ENCODE results near the gene TESK1.

The TESK1 gene

DNA sequence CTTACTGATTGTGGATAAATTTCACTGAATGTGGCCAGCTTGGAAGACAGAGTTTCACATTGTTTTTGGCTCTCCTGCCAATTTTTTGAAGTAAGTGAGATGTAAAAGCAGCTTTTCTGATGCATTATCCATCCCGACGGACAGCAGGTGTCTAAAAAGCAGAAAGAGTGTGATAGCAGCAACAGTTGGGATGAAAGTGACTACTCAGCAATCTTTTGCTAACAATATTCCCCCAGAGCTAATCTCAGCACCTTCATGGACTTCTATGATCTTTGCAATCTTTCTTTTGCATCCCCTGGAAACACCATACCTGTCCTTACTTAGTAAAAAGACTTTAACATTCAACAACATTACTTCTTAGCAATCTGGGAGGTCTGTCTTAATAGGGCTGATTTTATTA is 7.8 kb downstream of the TESK1 start:
- H3K27me3 Mint-ChIP-seq, result no peaks in the 10 kb centered on the region
- ATAC-seq (replicated peaks) (no peak), DNase-seq (no peak)
- no peak overlapping the region for H3K4me3 Mint-ChIP-seq
- no peak overlapping the region for H3K27ac Mint-ChIP-seq
- peaks cover 14% of the 10 kb centered on the region for H3K36me3 Mint-ChIP-seq (ENCODE audit: insufficient read depth)
- H3K4me1 Mint-ChIP-seq (ENCODE audit: low read depth in 2 of 2), result peaks cover 27 to 28% of the 10 kb centered on the region in 2 donors
- no peaks in the 10 kb centered on the region for H3K9me3 Mint-ChIP-seq

DNA sequence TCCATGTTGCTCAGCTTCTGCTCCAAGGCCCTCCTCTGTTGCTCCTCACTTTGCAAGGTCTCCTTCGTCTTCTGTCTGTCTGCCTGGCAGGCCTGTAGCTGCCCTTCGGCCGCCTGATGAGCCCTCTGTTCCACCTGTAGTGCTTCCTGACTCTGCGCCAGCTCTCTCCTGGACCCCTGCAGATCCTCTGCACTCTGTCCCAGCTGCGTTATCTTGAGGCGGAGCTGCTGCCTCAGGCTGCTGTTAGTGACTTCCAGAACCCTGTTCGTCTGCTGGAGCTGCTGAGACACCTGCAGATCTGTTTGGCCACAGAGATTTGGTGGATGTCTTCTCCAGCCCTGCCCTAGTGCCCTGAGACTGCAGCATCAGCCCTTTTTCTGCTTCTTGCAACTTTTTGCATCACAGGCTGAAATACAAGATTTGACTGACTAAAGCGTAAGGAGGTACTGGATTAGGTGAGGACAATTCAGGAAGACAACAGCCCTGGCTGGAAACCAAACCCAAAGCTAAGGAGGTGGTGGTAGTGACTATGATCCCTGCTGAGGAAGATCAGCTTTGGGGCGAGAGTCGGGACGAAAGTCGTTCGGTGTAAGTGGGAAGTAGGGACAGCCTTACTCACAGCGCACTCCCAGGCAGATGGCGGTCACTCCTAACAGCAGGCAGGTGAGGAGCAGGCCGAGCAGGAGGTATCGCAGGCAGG is 11.1 kb downstream of the TESK1 start:
- Mint-ChIP-seq H3K27me3 (no peaks in the 10 kb centered on the region), H3K4me3 (peak overlapping the region; percentile 88 to 89), H3K4me1 (ENCODE audit: low read depth in 2 of 2) (peaks cover 44 to 50% of the 10 kb centered on the region in 2 donors), H3K36me3 (ENCODE audit: insufficient read depth) (peaks cover 4% of the 10 kb centered on the region), H3K9me3 (no peaks in the 10 kb centered on the region), H3K27ac (peak overlapping the region; percentile 97 to 98)
- DNase-seq (no peak), ATAC-seq (replicated peaks) (no peak)

DNA sequence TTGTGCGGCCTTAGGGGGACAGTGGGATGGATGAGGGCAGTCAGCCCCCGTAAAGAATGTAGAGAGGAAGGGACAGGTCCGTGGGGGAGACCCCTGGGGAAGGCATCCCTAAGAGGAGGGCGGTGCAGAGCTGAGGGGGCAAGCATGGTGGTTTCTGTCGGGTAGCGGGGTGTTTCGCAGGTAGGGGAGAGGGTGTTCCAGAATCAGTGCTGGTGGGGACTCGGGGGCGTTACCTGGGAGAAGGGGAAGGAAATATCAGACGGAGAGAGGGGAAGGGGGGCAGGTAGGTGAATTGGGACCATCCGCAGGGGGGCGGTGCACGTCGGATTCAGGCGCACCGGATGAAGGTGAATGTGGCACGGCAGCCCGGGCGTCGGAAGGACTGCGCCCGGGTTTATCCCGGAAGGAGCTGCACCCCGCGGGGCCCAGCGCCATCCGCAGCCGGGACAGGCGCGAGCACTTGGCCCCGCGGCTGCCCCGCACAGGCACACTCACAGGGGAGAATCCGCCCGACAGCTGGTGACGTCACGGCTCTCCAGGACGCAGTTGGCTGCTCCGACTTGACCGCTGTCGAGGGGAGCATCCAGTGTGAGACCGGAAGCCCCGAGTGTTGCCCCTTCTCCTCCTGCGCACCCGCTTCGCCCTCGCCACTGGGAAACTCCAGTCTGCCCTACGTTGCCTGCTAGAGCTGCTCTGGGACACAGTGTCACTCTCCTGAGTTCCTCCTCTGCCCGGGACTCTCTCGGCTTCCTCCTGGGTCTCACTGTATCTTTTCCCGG is 11.8 kb downstream of the TESK1 start:
- Mint-ChIP-seq H3K4me3 (peak overlapping the region; percentile 88 to 89), H3K4me1 (ENCODE audit: low read depth in 2 of 2) (peaks cover 40 to 44% of the 10 kb centered on the region in 2 donors), H3K36me3 (ENCODE audit: insufficient read depth) (peaks cover 4% of the 10 kb centered on the region), H3K9me3 (no peaks in the 10 kb centered on the region), H3K27me3 (no peaks in the 10 kb centered on the region), H3K27ac (peak overlapping the region; percentile 97 to 98)
- peak; percentile 59 for ATAC-seq (replicated peaks)
- peak; percentile 65 to 70 (median 66) for DNase-seq

DNA sequence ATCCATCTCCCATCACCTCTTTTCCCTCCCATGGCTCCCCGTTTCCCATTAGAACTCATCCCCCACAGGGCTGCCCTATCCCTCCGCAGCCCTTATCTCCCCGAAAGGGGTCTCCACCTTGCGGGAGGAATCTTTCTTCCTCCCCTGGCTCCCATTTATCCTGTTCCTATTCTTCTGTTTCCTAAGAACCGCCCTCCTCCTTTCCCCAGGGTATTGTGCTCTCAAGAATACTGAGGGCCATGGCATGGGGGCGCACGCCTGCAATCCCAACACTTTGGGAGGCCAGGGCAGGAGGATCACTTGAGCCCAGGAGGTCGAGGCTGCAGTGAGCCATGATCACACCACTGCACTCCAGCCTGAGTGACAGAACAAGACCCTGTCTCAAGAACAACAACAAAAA is 12.5 kb downstream of the TESK1 start:
- DNase-seq, result no peak
- H3K4me1 Mint-ChIP-seq (ENCODE audit: low read depth in 2 of 2), result peaks cover 40 to 44% of the 10 kb centered on the region in 2 donors

DNA sequence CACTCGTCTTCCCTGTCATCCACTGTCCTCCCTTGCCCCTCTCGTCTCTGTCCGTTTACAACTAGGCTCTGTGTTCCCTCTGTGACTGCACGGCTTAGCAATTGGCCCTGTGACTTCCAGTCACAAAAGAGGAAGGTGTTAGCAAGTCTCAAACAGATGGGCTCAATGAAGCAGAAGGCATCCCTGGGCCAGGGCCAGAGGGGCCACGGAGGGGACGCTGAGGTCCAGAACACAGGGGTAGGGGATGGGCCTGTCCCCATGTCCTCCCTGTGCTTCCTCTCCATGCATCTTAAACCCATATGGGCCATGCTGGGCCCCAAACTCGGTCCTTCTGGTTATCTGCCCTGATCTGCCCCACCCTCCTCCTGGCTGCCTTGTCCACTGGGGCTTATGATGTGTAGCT is 13.3 kb downstream of the TESK1 start, which contains the start of gene CD72:
Gene CD72 (minus strand): TSS at position 89 of the 403 bp plus-strand sequence. CDS start 110 bp downstream, outside the sequence.
- H3K4me3 Mint-ChIP-seq, result peak within 1 kb of the TSS; percentile 88 to 89
- H3K9me3 Mint-ChIP-seq, result no peaks in the 10 kb centered on the region
- peaks cover 40 to 44% of the 10 kb centered on the region in 2 donors for H3K4me1 Mint-ChIP-seq (ENCODE audit: low read depth in 2 of 2)
- H3K27me3 Mint-ChIP-seq, result no peaks in the 10 kb centered on the region
- peaks cover 4% of the 10 kb centered on the region for H3K36me3 Mint-ChIP-seq (ENCODE audit: insufficient read depth)
- ATAC-seq (replicated peaks), result no peak
- H3K27ac Mint-ChIP-seq, result peak within 1 kb of the TSS; percentile 97 to 98
- no peak for DNase-seq

More for the DNA sequence above, 12.5 kb downstream of the TESK1 start:
- no peak for ATAC-seq (replicated peaks)
- peak overlapping the region; percentile 88 to 89 for H3K4me3 Mint-ChIP-seq
- H3K9me3 Mint-ChIP-seq, result no peaks in the 10 kb centered on the region
- no peaks in the 10 kb centered on the region for H3K27me3 Mint-ChIP-seq
- H3K27ac Mint-ChIP-seq, result peak overlapping the region; percentile 97 to 98
- peaks cover 4% of the 10 kb centered on the region for H3K36me3 Mint-ChIP-seq (ENCODE audit: insufficient read depth)

DNA sequence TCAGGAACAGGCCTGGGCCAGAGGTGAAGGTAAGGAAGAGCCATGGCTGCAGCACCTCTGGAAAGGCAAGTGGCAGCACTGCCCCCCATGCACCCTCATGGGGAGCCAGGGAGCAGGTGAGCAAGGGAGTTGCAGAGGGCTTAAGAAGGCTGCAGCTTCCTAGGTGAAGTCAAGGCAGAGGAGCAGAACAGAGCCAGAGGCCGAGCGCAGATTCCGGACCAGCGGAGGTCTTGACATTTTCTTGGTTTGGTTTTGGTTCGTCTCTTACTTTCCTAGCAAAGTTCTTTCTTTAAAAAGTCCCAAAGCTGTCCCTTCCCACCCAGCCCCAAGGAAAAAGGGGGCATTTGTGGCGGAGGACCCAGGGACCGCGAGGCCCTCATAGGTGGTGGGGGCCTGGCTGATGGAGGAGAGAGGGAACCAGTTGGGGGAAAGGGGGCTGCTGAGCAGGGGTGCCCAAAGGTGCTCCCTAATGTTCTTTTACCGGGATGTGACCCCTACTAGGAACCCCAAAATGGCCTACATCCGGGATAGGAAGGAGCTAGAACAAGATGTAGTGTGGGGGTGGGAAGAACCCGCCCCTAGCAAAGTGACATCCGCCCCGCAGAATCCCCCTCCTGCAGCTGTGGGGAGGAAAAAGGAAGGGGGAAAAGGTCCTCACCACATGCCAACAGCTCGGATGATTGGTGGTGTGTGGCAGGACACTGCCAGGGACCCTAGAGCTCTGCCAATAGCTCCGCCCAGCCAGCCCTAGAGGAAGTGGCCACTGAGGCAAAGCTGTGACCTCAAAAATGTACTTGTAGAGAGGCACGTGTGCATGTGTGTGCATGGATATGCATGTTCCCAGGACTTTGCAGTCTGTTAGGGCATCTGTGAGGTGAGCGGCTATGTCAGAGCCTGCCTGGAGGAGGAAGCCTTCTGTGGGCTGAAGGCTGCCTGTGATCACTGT is 14.1 kb downstream of the TESK1 start:
- H3K4me1 Mint-ChIP-seq (ENCODE audit: low read depth in 2 of 2), result peaks cover 40 to 44% of the 10 kb centered on the region in 2 donors
- peak; percentile 74 for ATAC-seq (replicated peaks)

DNA sequence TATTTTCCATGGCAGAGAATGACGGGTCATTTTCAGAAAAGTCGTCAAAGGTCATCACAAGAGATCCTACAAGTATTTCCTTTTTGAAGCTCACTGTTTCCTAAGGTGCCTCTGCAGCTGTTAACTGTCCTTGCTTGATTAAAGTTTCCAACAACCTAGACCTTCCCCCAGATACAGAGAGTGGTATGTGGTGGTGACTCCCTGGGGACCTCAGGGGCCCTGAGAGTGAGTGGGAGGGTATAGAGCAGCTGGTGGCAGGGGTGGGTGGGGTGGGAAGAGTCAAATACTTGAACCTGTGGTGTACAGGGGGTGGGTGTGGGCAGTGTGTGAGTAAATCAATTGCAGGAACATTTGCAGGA is 14.7 kb downstream of the TESK1 start:
- ATAC-seq (replicated peaks) (peak; percentile 24), DNase-seq (no peak)
- peaks cover 4% of the 10 kb centered on the region for H3K36me3 Mint-ChIP-seq (ENCODE audit: insufficient read depth)
- H3K27me3 Mint-ChIP-seq, result no peaks in the 10 kb centered on the region
- H3K9me3 Mint-ChIP-seq, result no peaks in the 10 kb centered on the region
- H3K4me1 Mint-ChIP-seq (ENCODE audit: low read depth in 2 of 2), result peaks cover 41 to 44% of the 10 kb centered on the region in 2 donors
- peak overlapping the region; percentile 97 to 98 for H3K27ac Mint-ChIP-seq
- H3K4me3 Mint-ChIP-seq, result peak overlapping the region; percentile 88 to 89

More for the DNA sequence above, 14.1 kb downstream of the TESK1 start:
- H3K36me3 Mint-ChIP-seq (ENCODE audit: insufficient read depth), result peaks cover 4% of the 10 kb centered on the region
- H3K27me3 Mint-ChIP-seq, result no peaks in the 10 kb centered on the region
- peak overlapping the region; percentile 88 to 89 for H3K4me3 Mint-ChIP-seq
- peak; percentile 50 to 57 (median 56) for DNase-seq
- no peaks in the 10 kb centered on the region for H3K9me3 Mint-ChIP-seq
- H3K27ac Mint-ChIP-seq, result peak overlapping the region; percentile 97 to 98

DNA sequence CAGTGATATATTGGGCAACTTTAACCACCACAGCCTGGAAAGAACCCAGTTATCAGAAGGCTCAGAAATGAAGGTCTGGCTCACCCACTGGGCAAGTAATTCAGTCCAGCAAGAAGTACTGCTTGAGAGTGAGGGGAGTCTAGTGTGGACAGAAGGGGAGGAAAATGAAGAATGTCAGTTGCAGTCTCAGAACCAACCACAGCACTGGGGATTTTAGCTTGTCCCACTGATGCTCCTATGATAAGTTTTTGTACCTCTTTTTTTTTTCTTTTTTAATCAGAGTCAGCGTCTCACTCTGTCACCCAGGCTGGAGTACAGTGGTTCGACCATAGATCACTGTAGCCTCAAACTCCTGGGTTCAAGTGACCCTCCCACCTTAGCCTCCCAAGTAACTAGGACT is 22.5 kb downstream of the TESK1 start:
- Mint-ChIP-seq H3K36me3 (ENCODE audit: insufficient read depth) (no peaks in the 10 kb centered on the region), H3K27me3 (no peaks in the 10 kb centered on the region), H3K27ac (peak overlapping the region; percentile 2 to 35), H3K9me3 (no peaks in the 10 kb centered on the region), H3K4me1 (ENCODE audit: low read depth in 2 of 2) (peaks cover 4 to 6% of the 10 kb centered on the region in 2 donors), H3K4me3 (no peak overlapping the region)
- DNase-seq (no peak), ATAC-seq (replicated peaks) (no peak)

DNA sequence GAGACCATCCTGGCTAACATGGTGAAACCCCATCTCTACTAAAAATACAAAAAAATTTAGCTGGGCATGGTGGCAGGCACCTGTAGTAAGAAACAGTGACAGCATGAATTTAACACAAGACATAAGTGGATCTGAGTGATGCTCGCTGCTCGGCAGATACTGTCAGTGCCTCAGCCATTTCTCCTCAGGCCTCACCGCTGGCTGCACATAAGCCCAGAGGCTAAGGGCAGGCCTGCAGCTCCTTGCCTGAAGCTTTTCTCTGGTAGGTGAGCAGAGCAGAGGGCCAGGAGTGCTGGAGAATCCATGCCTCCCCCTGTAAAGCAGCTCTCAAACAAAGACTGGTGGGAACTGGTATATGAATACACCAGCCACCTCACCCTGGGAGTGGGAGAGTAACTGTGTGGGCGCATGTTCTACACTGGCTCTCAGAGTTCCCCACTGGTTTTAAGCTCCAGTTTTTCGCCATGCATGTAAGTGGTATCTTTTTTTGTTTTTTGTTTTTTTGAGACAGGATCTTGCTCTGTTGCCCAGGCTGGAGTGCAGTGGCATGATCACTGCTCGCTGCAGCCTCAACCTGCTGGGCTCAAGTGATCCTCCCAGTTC is 23.4 kb downstream of the TESK1 start:
- Mint-ChIP-seq H3K27ac (no peak overlapping the region), H3K36me3 (ENCODE audit: insufficient read depth) (no peaks in the 10 kb centered on the region), H3K27me3 (no peaks in the 10 kb centered on the region), H3K9me3 (no peaks in the 10 kb centered on the region), H3K4me3 (no peak overlapping the region), H3K4me1 (ENCODE audit: low read depth in 2 of 2) (peaks cover 4 to 6% of the 10 kb centered on the region in 2 donors)
- DNase-seq (no peak), ATAC-seq (replicated peaks) (no peak)

DNA sequence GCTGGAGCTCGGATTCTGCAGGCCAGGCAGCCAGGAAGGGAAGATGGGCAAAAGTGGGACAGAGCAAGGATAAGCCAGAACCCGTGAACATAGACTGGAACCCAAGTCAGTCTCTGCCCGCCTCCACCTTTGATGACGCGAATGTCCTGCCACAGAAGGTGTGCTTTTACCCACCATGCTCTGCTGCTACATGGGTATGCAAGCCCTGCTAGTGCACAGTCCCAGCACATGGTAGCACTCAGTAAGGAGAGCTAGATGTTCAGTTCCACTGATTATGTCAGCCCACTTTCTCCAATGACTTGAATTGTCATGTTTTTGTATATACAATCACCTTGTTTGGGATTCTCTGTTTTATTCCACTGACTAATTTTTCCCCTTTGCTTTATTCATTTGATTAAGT is 24.5 kb downstream of the TESK1 start:
- no peak overlapping the region for H3K27ac Mint-ChIP-seq
- no peaks in the 10 kb centered on the region for H3K36me3 Mint-ChIP-seq (ENCODE audit: insufficient read depth)
- no peaks in the 10 kb centered on the region for H3K9me3 Mint-ChIP-seq
- no peak for ATAC-seq (replicated peaks)
- DNase-seq, result no peak
- H3K4me1 Mint-ChIP-seq (ENCODE audit: low read depth in 2 of 2), result peaks cover 5 to 7% of the 10 kb centered on the region in 2 donors
- H3K4me3 Mint-ChIP-seq, result no peak overlapping the region
- H3K27me3 Mint-ChIP-seq, result no peaks in the 10 kb centered on the region

DNA sequence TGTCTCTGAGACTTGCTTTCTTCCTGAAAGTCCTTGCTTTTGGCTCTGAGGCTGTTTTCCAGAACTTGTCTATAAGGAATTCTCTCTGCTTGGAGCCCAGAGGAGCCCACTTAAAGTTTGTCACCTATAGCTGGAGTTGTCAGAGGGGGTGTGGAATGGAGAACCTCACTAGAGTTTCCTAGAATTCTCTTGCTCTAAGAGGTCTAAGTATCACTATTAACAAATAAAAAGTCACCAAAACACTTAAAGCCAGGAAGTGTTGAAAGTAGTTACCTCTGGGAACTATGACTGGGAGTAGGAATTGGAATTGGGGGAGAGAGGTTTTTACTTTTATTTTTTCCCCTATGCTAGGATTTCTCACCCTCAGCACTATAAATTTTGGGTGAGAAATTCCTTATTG is 30.7 kb downstream of the TESK1 start:
- peaks cover 2% of the 10 kb centered on the region for H3K36me3 Mint-ChIP-seq (ENCODE audit: insufficient read depth)
- H3K4me3 Mint-ChIP-seq, result peak overlapping the region in 1 of 2 donors; percentile 54
- no peaks in the 10 kb centered on the region for H3K27me3 Mint-ChIP-seq
- DNase-seq (no peak), ATAC-seq (replicated peaks) (no peak)
- peaks cover 45 to 53% of the 10 kb centered on the region in 2 donors for H3K4me1 Mint-ChIP-seq (ENCODE audit: low read depth in 2 of 2)
- H3K27ac Mint-ChIP-seq, result peak overlapping the region; percentile 89 to 92
- H3K9me3 Mint-ChIP-seq, result no peaks in the 10 kb centered on the region

DNA sequence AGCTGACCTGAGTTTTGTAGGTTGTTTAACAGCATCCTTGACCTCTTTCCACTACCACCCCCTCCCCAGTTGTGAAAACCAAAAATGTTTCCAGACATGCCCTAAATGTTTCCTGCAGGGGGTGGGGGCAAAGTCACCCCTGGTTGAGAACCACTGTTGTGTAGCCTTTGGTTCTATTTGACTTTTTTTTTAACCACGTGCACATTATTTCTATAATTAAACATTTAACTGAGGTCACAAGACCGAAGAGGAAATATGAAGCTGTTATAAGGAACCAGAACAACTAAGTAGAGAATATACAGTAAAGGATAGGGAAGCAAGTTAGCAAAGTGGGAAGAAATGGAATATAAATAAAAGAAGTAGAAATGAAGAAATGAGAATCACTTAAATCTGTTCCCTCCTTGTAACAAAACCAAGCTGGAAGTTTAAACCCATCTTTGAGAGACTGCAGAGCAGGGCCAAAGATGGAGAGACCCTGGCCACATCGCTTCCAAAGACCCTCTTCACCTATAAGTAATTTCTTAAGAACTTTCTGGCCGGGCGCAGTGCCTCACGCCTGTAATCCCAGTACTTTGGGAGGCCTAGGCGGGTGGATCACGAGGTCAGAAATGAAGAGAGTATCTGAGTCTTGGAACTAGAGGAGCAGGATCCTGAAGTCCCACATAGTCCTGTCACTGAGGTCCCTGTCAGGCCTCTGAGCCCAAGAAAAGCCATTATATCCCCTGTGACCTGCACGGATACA is 31.2 kb downstream of the TESK1 start:
- peaks cover 2% of the 10 kb centered on the region for H3K36me3 Mint-ChIP-seq (ENCODE audit: insufficient read depth)
- DNase-seq (no peak), ATAC-seq (replicated peaks) (peak; percentile 16)
- no peaks in the 10 kb centered on the region for H3K9me3 Mint-ChIP-seq
- peak overlapping the region; percentile 89 to 92 for H3K27ac Mint-ChIP-seq
- peak overlapping the region; percentile 31 to 54 for H3K4me3 Mint-ChIP-seq
- peaks cover 48 to 53% of the 10 kb centered on the region in 2 donors for H3K4me1 Mint-ChIP-seq (ENCODE audit: low read depth in 2 of 2)
- no peaks in the 10 kb centered on the region for H3K27me3 Mint-ChIP-seq

All from effector memory CD8-positive, alpha-beta T cell (primary cell).